HL-60 (cell line): Measurements from ENCODE around the gene HYAL2.

Experiments used
- DNase-seq, 2 experiments: peaks; one replicate each; pipeline ENCODE4 v3.0.0-alpha.2; 2010 to 2020; ENCODE audit warnings: low read depth in 1 of 2, low spot score in 1 of 2
- H3K27ac ChIP-seq: fragments of 250-450 bp; sonication (Bioruptor Pico); replicated peaks from 2 replicates; pipeline ENCODE4 v1.5.1; 2020; ENCODE audit warnings: mild to moderate bottlenecking, moderate library complexity
- H3K27me3 ChIP-seq: fragments of 250-450 bp; sonication (Bioruptor Pico); 2 replicates; pipeline ENCODE4 v1.5.1; 2021; ENCODE audit warnings: mild to moderate bottlenecking, moderate library complexity; ENCODE audit not compliant: insufficient read depth, poor library complexity, severe bottlenecking
- H3K4me3 ChIP-seq: replicated peaks from 2 replicates; pipeline ENCODE4 v1.5.1; 2011; ENCODE audit warnings: mild to moderate bottlenecking, control low read depth, low read length; ENCODE audit not compliant: insufficient read depth
- CTCF ChIP-seq: IDR thresholded peaks from one replicate; pipeline ENCODE4 v1.5.1; 2011; ENCODE audit warnings: low read length, control low read depth, inconsistent platforms; ENCODE audit not compliant: insufficient read depth
- GABPA ChIP-seq: IDR thresholded peaks from 2 replicates; pipeline ENCODE4 v1.6.1; 2012; ENCODE audit warnings: low read depth
- POLR2AphosphoS5 ChIP-seq: IDR thresholded peaks from 2 replicates; pipeline ENCODE4 v1.6.1; 2012; ENCODE audit warnings: low read depth
- REST ChIP-seq: IDR thresholded peaks from 2 replicates; pipeline ENCODE4 v1.6.1; 2012; ENCODE audit warnings: low read depth; ENCODE audit not compliant: insufficient replicate concordance
- SPI1 ChIP-seq: IDR thresholded peaks from 2 replicates; pipeline ENCODE4 v1.6.1; 2012; ENCODE audit warnings: low read depth, mild to moderate bottlenecking, borderline replicate concordance

The HYAL2 gene

GRCh38 chr3:50355829-50356552 is 33.4 kb upstream of the HYAL2 start:
- Histone ChIP-seq H3K27ac (no peak overlapping the region), H3K27me3 (no peaks in the 10 kb centered on the region), H3K4me3 (no peak overlapping the region)
- no peak for TF ChIP-seq REST
- TF ChIP-seq GABPA: no peak
- no peak for TF ChIP-seq POLR2AphosphoS5
- no peak for TF ChIP-seq CTCF
- TF ChIP-seq SPI1: no peak
- DNase-seq: no peak

GRCh38 chr3:50354850-50355249 is 32.3 kb upstream of the HYAL2 start:
- no peak for DNase-seq
- Histone ChIP-seq H3K4me3 (no peak overlapping the region), H3K27me3 (no peaks in the 10 kb centered on the region), H3K27ac (no peak overlapping the region)
- no peak for TF ChIP-seq CTCF
- TF ChIP-seq GABPA: no peak
- TF ChIP-seq REST: no peak
- no peak for TF ChIP-seq POLR2AphosphoS5
- TF ChIP-seq SPI1: no peak

GRCh38 chr3:50354186-50354764 is 31.7 kb upstream of the HYAL2 start:
- no peak for TF ChIP-seq SPI1
- no peak for TF ChIP-seq CTCF
- DNase-seq: no peak

More at GRCh38 chr3:50354186-50354764, 31.7 kb upstream of the HYAL2 start:
- no peak overlapping the region for H3K4me3 ChIP-seq
- no peak overlapping the region for H3K27ac ChIP-seq
- no peaks in the 10 kb centered on the region for H3K27me3 ChIP-seq
